Smooth muscle cell (in vitro differentiated cells): ENCODE results near the gene CLK3. TPM values are rescaled to one million over a fixed set of nuclear protein-coding genes. Genes with fewer than 3 reads are reported as not detected.
"Not testable (repeated sequence)": the region's sequence is repeated elsewhere in the genome, so short reads cannot be mapped to it uniquely, and the experiment has no call there.

Experiments used
- DNase-seq: peaks from one replicate; lab custom pipeline; 2025; ENCODE audit not compliant: unreplicated experiment; lab: John Stamatoyannopoulos, UW
- H2AFZ ChIP-seq: fragments of 200-600 bp; sonication (generic); 2 replicates; pipeline ENCODE4 v1.6.0; 2016; ENCODE audit warnings: antibody characterized with exemption, low read depth, mild to moderate bottlenecking
- H3F3A ChIP-seq: fragments of 200-600 bp; sonication (generic); 2 replicates; pipeline ENCODE4 v1.6.0; 2017; ENCODE audit warnings: antibody characterized with exemption, low read depth
- H3K27ac ChIP-seq: fragments of 200-600 bp; sonication (generic); 2 replicates; pipeline ENCODE4 v1.5.1; 2016; ENCODE audit warnings: low read depth, mild to moderate bottlenecking
- H3K27me3 ChIP-seq: fragments of 200-600 bp; sonication (generic); 2 replicates; pipeline ENCODE4 v1.6.1; 2016; ENCODE audit warnings: low read depth, mild to moderate bottlenecking
- H3K36me3 ChIP-seq: fragments of 200-600 bp; sonication (generic); 2 replicates; pipeline ENCODE4 v1.5.1; 2016; ENCODE audit warnings: low read depth
- H3K4me1 ChIP-seq: fragments of 200-600 bp; sonication (generic); 2 replicates; pipeline ENCODE4 v1.5.1; 2016; ENCODE audit warnings: low read depth
- H3K4me2 ChIP-seq: fragments of 200-600 bp; sonication (generic); 2 replicates; pipeline ENCODE4 v1.6.0; 2016; ENCODE audit warnings: mild to moderate bottlenecking
- H3K4me3 ChIP-seq: fragments of 200-600 bp; sonication (generic); 2 replicates; pipeline ENCODE4 v1.5.1; 2016; ENCODE audit warnings: mild to moderate bottlenecking
- H3K79me2 ChIP-seq: fragments of 200-600 bp; sonication (generic); 2 replicates; pipeline ENCODE4 v1.6.0; 2016; ENCODE audit warnings: low read depth, mild to moderate bottlenecking
- H3K9ac ChIP-seq: fragments of 200-600 bp; sonication (generic); 2 replicates; pipeline ENCODE4 v1.6.0; 2016; ENCODE audit warnings: low read depth
- H3K9me3 ChIP-seq: fragments of 200-600 bp; sonication (generic); replicated peaks from 2 replicates; pipeline ENCODE4 v1.5.1; 2016; ENCODE audit warnings: low read depth
- H4K20me1 ChIP-seq: fragments of 200-600 bp; sonication (generic); 2 replicates; pipeline ENCODE4 v1.6.0; 2016; ENCODE audit warnings: low read depth
- WGBS: methylation state at CpG from one replicate; pipeline ENCODE4 v1.1.7; 2016; ENCODE audit warnings: low lambda C conversion rate; 5-methylcytosine and 5-hydroxymethylcytosine counted together
- polyA plus RNA-seq: library from polyadenylated mRNA; unstranded; fragments of >200 nt; fragmentation: Nextera tagmentation; extraction: Ambion mirVana; gene quantifications from 2 replicates; pipeline ENCODE4 v1.2.1, GENCODE V29; 2016
- total RNA-seq: library from RNA; depleted of rRNA; stranded (reverse); fragments of >200 nt; gene quantifications from 2 replicates; pipeline ENCODE4 v1.2.3, GENCODE V29; 2014
- TF ChIP-seq, protein P1 (sequence below): fragments of 200-600 bp; sonication (generic); IDR thresholded peaks from 2 replicates; pipeline ENCODE4 v1.5.1; 2017; ENCODE audit warnings: borderline replicate concordance, mild to moderate bottlenecking, antibody characterized with exemption; ENCODE audit not compliant: insufficient read depth, poor library complexity, severe bottlenecking

Gene CLK3
- total and polyA plus RNA-seq, 2 experiments from 2014 or later, result 68.8 to 105 TPM

DNA sequence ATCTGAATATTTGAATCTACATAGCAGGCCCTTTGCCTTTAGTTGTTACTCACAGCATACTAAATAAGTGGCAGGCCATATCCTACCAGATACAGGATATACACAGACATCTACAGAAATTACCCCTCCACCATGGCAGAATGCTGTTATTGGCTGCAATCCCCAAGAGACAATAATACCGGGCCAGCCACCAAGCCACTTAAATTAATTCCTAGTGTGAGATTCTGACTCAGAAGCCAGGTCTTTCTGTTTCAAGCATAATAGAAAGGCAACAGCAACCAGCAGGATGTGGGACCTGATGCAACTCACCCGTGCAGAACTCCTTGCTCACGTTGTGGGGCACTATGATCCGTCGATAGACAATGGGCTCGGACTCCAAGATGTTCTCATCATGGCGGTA is 39.8 kb downstream of the CLK3 start:
- H2AFZ ChIP-seq, result no peak overlapping the region
- no peak for DNase-seq
- TF ChIP-seq, protein P1, sequence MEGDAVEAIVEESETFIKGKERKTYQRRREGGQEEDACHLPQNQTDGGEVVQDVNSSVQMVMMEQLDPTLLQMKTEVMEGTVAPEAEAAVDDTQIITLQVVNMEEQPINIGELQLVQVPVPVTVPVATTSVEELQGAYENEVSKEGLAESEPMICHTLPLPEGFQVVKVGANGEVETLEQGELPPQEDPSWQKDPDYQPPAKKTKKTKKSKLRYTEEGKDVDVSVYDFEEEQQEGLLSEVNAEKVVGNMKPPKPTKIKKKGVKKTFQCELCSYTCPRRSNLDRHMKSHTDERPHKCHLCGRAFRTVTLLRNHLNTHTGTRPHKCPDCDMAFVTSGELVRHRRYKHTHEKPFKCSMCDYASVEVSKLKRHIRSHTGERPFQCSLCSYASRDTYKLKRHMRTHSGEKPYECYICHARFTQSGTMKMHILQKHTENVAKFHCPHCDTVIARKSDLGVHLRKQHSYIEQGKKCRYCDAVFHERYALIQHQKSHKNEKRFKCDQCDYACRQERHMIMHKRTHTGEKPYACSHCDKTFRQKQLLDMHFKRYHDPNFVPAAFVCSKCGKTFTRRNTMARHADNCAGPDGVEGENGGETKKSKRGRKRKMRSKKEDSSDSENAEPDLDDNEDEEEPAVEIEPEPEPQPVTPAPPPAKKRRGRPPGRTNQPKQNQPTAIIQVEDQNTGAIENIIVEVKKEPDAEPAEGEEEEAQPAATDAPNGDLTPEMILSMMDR, result no peak
- no peak overlapping the region for H3K27ac ChIP-seq
- H3K79me2 ChIP-seq, result peaks cover 20% of the 10 kb centered on the region
- H4K20me1 ChIP-seq, result peaks cover 92% of the 10 kb centered on the region
- H3F3A ChIP-seq, result no peaks in the 10 kb centered on the region
- WGBS, result 95% methylated on average over 7 of the region's 7 CpGs
- H3K9me3 ChIP-seq, result no peaks in the 10 kb centered on the region
- H3K36me3 ChIP-seq, result no peaks in the 10 kb centered on the region
- H3K4me1 ChIP-seq, result no peaks in the 10 kb centered on the region
- no peak overlapping the region for H3K9ac ChIP-seq
- H3K4me3 ChIP-seq, result no peak overlapping the region
- no peak overlapping the region for H3K4me2 ChIP-seq
- H3K27me3 ChIP-seq, result no peaks in the 10 kb centered on the region

DNA sequence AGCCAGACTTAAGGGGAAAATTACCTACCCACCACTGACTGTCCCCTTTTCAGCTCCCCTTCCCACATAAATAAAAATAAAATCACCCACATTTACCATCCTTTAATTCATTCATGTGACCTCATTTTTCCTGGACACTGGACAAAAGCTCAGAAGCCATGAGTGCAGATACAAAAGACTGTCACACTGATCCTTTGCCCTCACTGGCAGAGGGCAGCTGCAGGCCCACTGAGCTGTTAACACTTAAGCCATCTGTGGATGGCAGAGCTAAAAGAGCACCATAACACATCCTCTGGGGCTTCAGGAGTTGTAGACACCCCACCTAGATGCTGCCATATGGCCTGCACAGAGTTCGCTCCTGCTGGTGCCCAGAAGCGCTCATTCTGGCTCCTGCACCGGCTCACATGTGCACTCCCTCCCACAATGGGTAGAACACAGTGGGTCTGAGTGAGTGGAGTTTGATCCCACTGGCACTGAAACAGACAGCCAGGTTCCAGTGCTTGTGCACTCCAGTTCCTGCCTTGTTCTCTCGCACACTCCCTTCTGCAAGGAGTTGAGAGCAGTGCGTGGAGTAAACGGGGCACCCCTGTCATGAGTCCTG is 41.4 kb downstream of the CLK3 start:
- Histone ChIP-seq H4K20me1 (peaks cover 91% of the 10 kb centered on the region), H3K9me3 (no peaks in the 10 kb centered on the region), H3K9ac (no peak overlapping the region), H3K4me2 (no peak overlapping the region), H3K4me1 (no peaks in the 10 kb centered on the region), H3K36me3 (no peaks in the 10 kb centered on the region), H3K27ac (no peak overlapping the region), H3K27me3 (no peaks in the 10 kb centered on the region), H2AFZ (no peak overlapping the region), H3F3A (no peaks in the 10 kb centered on the region), H3K4me3 (no peak overlapping the region), H3K79me2 (peaks cover 27% of the 10 kb centered on the region)
- WGBS, result 98% methylated on average over 6 of the region's 6 CpGs
- DNase-seq, result no peak
- TF ChIP-seq, protein P1, result no peak

DNA sequence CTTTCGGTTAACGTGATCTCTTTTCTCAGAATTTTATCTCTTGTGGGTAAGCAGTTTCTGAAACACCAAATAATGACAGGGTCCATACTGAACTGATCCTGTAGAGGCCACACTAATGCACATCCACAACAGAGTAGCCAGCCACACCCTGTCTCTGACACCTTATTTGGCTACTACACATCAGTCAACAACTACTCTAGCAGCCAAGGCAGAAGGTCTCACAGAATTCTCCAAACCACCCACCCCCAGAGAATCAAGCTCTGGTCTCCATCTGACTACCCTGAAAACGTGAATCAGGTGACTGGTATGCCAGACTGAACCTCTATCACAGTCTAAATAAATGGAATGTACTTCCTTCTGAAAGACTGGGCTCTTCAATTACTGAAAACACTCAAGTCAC is 42.2 kb downstream of the CLK3 start:
- H3K4me3 ChIP-seq, result no peak overlapping the region
- 72% methylated on average over 3 of the region's 3 CpGs for WGBS
- H3K9ac ChIP-seq, result no peak overlapping the region
- no peaks in the 10 kb centered on the region for H3K4me1 ChIP-seq
- H3K27ac ChIP-seq, result peak overlapping the region; percentile 33
- no peak overlapping the region for H2AFZ ChIP-seq
- H3F3A ChIP-seq, result no peaks in the 10 kb centered on the region
- no peaks in the 10 kb centered on the region for H3K27me3 ChIP-seq
- H3K4me2 ChIP-seq, result peak overlapping the region; percentile 12
- H3K79me2 ChIP-seq, result peaks cover 28% of the 10 kb centered on the region
- no peaks in the 10 kb centered on the region for H3K9me3 ChIP-seq
- TF ChIP-seq, protein P1, result no peak
- H4K20me1 ChIP-seq, result peaks cover 92% of the 10 kb centered on the region
- H3K36me3 ChIP-seq, result no peaks in the 10 kb centered on the region
- DNase-seq, result no peak

DNA sequence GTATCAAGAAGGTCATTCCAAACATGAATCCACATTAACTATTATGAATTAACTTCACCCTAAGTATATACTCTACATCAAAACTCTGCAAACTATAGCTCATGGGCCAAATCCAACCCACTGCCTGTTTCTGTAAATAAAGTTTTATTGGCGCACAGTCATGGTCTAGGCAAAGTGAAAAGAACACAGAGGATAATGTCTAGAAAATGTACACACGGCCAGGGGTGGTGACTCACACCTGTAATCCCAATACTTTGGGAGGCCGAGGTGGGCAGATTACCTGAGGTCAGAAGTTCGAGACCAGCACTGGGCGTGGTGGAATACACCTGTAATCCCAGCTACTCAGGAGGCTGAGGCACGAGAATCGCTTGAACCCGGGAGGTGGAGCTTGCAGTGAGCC is 45.6 kb downstream of the CLK3 start:
- not testable (repeated sequence) for H3K4me2 ChIP-seq
- WGBS, result 93% methylated on average over 8 of the region's 8 CpGs
- peaks cover 46% of the 10 kb centered on the region for H3K79me2 ChIP-seq

More for the DNA sequence above, 45.6 kb downstream of the CLK3 start:
- H3K36me3 ChIP-seq, H3K9me3 ChIP-seq, H2AFZ ChIP-seq, H3K27me3 ChIP-seq, H3K27ac ChIP-seq, DNase-seq, H3F3A ChIP-seq, H3K9ac ChIP-seq, H3K4me1 ChIP-seq, H3K4me3 ChIP-seq: not testable (repeated sequence)
- peaks cover 94% of the 10 kb centered on the region for H4K20me1 ChIP-seq
